HEK293 (cell line): Measurements from ENCODE around the gene COQ8B.

Experiments used
- CTCF ChIA-PET: fragments of 350-600 bp; formaldehyde crosslinking; extraction: SDS; loops from one replicate; lab custom pipeline; 2021; ENCODE audit warnings: antibody characterized with exemption; lab: Yijun Ruan, JAX
- POLR2A ChIA-PET: fragments of 300-600 bp; formaldehyde crosslinking; extraction: SDS; loops from one replicate; lab custom pipeline; 2020; ENCODE audit warnings: antibody characterized with exemption, inconsistent platforms; lab: Yijun Ruan, JAX
- H3K27ac ChIP-seq: fragments of 200-500 bp; sonication (Bioruptor generic); 2 replicates; pipeline ENCODE4 v1.5.1; 2014; ENCODE audit warnings: low read depth, low read length, control low read depth, inconsistent platforms; ENCODE audit errors: extremely low read depth
- H3K36me3 ChIP-seq, 2 experiments: fragments of 200-500 bp in 1 of 2; sonication (Bioruptor generic) in 1 of 2; 1 replicate in 1 of 2; 2 replicates in 1 of 2; pipeline ENCODE4 v1.5.1; 2014 to 2017; ENCODE audit warnings: inconsistent platforms in 2 of 2, low read length in 2 of 2; ENCODE audit not compliant: control insufficient read depth in 2 of 2, insufficient read depth in 1 of 2
- H3K4me1 ChIP-seq: fragments of 200-500 bp; sonication (Bioruptor generic); 2 replicates; pipeline ENCODE4 v1.5.1; 2014; ENCODE audit warnings: mild to moderate bottlenecking, low read length, inconsistent platforms; ENCODE audit not compliant: control insufficient read depth, insufficient read depth
- H3K4me3 ChIP-seq: 2 replicates; pipeline ENCODE4 v1.5.1; 2011; ENCODE audit warnings: low read depth, mild to moderate bottlenecking, control low read depth, low read length, moderate library complexity
- H3K9me3 ChIP-seq: fragments of 200-500 bp; sonication (Bioruptor generic); 2 replicates; pipeline ENCODE4 v1.5.1; 2014; ENCODE audit warnings: low read depth, low read length, inconsistent platforms; ENCODE audit not compliant: control insufficient read depth, insufficient read depth
- IKZF3 ChIP-seq: fragments of 450-650 bp; IDR thresholded peaks from 2 replicates; pipeline ENCODE4 v1.5.0; 2018; ENCODE audit warnings: missing biosample characterization, mild to moderate bottlenecking, missing genetic modification characterization, moderate library complexity
- KLF1 ChIP-seq: fragments of 450-650 bp; formaldehyde crosslinking; IDR thresholded peaks from 2 replicates; pipeline ENCODE4 v1.5.1; 2016; ENCODE audit warnings: missing biosample characterization, missing genetic modification characterization
- OVOL3 ChIP-seq: fragments of 450-650 bp; formaldehyde crosslinking; IDR thresholded peaks from 2 replicates; pipeline ENCODE4 v1.5.1; 2016; ENCODE audit warnings: missing biosample characterization, missing genetic modification characterization
- ZNF121 ChIP-seq: fragments of 450-650 bp; formaldehyde crosslinking; IDR thresholded peaks from 2 replicates; pipeline ENCODE4 v1.5.1; 2016; ENCODE audit warnings: missing biosample characterization, missing genetic modification characterization
- ZNF155 ChIP-seq: fragments of 450-650 bp; formaldehyde crosslinking; IDR thresholded peaks from 2 replicates; pipeline ENCODE4 v1.5.1; 2016; ENCODE audit warnings: missing biosample characterization, missing genetic modification characterization
- ZNF174 ChIP-seq: fragments of 450-650 bp; formaldehyde crosslinking; IDR thresholded peaks from 2 replicates; pipeline ENCODE4 v1.5.0; 2017; ENCODE audit warnings: missing biosample characterization, mild to moderate bottlenecking, missing genetic modification characterization
- ZNF302 ChIP-seq: fragments of 450-650 bp; formaldehyde crosslinking; IDR thresholded peaks from 2 replicates; pipeline ENCODE4 v1.5.1; 2016; ENCODE audit warnings: missing biosample characterization, missing genetic modification characterization, low read depth
- ZNF747 ChIP-seq: fragments of 450-650 bp; formaldehyde crosslinking; IDR thresholded peaks from 2 replicates; pipeline ENCODE4 v1.5.1; 2016; ENCODE audit warnings: missing biosample characterization, missing genetic modification characterization
- ZNF768 ChIP-seq: fragments of 450-650 bp; formaldehyde crosslinking; IDR thresholded peaks from 2 replicates; pipeline ENCODE4 v1.5.1; 2018; ENCODE audit warnings: missing biosample characterization, mild to moderate bottlenecking, missing genetic modification characterization
- TF ChIP-seq, protein P1 (sequence below): fragments of 450-650 bp; formaldehyde crosslinking; IDR thresholded peaks from 2 replicates; pipeline ENCODE4 v1.5.1; 2016; ENCODE audit warnings: missing biosample characterization, missing genetic modification characterization
- TF ChIP-seq, protein P2 (sequence below): fragments of 450-650 bp; formaldehyde crosslinking; IDR thresholded peaks from 2 replicates; pipeline ENCODE4 v1.5.1; 2016; ENCODE audit warnings: missing biosample characterization, missing genetic modification characterization

Gene COQ8B

DNA sequence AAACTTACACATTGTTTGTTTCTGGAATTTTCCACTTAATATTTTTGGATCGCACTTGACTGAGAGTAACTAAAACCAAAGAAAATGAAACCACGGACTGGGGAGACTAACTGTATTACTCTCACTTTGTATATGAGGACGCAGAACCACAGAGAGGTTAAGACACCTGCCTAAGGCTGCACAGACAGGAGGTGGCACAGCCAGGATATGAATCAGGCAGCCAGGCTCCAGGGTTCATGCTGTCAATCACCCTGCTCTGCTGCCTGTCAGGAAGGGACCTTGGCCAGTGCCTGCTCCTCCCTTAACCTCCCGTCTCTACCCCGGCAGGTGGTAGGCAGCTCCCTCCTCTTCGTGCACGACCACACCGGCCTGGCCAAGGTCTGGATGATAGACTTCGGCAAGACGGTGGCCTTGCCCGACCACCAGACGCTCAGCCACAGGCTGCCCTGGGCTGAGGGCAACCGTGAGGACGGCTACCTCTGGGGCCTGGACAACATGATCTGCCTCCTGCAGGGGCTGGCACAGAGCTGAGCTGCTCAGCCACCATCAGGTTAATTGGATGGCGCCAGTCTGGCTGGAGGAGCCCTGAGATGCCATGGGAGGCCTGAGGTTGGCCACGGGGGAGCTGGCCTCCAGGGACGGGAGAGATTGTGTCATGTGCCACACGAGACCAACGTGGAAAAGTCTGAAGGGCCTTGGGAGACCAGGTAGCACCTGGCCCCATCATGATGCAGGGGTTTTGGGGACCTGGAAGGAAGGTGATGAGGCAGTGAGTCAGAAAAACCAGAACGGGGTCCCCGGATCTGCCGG lies 22.5 kb upstream of the COQ8B start (continued):
- TF ChIP-seq, protein P1, sequence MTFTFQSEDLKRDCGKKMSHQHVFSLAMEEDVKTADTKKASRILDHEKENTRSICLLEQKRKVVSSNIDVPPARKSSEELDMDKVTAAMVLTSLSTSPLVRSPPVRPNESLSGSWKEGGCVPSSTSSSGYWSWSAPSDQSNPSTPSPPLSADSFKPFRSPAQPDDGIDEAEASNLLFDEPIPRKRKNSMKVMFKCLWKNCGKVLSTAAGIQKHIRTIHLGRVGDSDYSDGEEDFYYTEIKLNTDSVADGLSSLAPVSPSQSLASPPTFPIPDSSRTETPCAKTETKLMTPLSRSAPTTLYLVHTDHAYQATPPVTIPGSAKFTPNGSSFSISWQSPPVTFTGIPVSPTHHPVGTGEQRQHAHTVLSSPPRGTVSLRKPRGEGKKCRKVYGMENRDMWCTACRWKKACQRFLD (tag by site-specific recombination), result no peak
- TF ChIP-seq ZNF747 (tag by site-specific recombination), result no peak
- TF ChIP-seq, protein P2, sequence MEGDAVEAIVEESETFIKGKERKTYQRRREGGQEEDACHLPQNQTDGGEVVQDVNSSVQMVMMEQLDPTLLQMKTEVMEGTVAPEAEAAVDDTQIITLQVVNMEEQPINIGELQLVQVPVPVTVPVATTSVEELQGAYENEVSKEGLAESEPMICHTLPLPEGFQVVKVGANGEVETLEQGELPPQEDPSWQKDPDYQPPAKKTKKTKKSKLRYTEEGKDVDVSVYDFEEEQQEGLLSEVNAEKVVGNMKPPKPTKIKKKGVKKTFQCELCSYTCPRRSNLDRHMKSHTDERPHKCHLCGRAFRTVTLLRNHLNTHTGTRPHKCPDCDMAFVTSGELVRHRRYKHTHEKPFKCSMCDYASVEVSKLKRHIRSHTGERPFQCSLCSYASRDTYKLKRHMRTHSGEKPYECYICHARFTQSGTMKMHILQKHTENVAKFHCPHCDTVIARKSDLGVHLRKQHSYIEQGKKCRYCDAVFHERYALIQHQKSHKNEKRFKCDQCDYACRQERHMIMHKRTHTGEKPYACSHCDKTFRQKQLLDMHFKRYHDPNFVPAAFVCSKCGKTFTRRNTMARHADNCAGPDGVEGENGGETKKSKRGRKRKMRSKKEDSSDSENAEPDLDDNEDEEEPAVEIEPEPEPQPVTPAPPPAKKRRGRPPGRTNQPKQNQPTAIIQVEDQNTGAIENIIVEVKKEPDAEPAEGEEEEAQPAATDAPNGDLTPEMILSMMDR (tag by site-specific recombination), result no peak
- no peak for TF ChIP-seq ZNF155 (tag by site-specific recombination)
- peak; percentile 97; the same call in 1 of the 2 replicates for TF ChIP-seq ZNF768 (tag by site-specific recombination)

DNA sequence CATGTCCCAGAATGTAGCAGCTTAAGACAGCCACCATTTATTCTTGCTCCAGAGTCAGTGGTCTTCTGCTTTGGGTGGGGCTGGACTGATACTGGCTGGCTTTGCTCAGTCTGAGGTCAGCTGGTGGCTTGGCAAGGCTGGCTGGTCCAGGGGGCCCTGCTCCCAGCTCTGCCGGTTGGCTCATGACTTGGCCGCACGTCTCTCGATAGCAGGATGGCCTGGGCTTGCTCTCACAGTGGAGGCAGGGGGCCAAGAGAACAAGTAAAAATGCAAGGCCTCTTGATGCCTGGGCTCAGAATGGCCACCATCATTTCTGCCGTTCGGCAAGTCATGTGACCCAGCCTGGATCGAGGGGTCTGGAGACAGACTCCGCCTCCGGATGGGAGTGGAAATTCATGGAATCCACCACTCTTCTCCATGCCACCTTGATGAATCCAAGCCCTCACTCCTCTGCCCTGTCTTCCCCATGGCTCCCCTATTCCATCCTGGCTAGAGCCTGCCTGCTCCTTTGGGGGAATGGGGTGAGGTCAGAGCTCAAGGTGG lies 20.5 kb upstream of the COQ8B start:
- Histone ChIP-seq H3K9me3 (no peaks in the 10 kb centered on the region), H3K36me3 (peaks cover 73 to 77% of the 10 kb centered on the region in 2 experiments), H3K4me3 (no peak overlapping the region)
- POLR2A ChIA-PET, result interaction anchor here (1.7 to 2.4 kb wide), 2 partner anchors 13 to 20 kb away, joined by 5 to 9 read pairs; partner anchors contain the start of genes ACTMAP, COQ8B and ITPKC
- TF ChIP-seq ZNF302, result no peak
- TF ChIP-seq IKZF3 (tag by site-specific recombination), result peak; percentile 30; the same call in 1 of the 2 replicates
- TF ChIP-seq, all 188 proteins: peak for 1
- CTCF ChIA-PET, result interaction anchor here (0.6 to 0.9 kb wide), 2 partner anchors 90 to 102 kb away, joined by 3 to 5 read pairs; no protein-coding TSS in a partner anchor
- H3K27ac ChIP-seq, result peak overlapping the region; percentile 16; the same call in 1 of the 2 replicates
- no peaks in the 10 kb centered on the region for H3K4me1 ChIP-seq

DNA sequence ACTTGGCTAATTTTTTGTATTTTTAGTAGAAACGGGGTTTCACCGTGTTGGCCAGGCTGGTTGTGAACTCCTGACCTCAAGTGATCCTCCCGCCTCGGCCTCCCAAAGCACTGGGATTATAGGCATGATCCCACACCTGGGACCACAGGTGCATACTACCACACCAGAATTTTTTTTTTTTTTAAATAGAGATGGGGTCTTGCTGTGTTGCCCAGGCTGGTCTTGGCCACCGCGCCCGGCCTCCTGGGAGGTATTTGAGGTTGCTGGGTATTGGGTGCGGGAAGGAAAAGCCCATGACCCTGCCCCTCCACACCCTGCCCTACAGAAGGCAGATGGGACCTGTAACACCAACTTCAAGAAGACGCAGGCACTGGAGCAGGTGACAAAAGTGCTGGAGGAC lies 20.0 kb upstream of the COQ8B start:
- Histone ChIP-seq H3K9me3 (no peaks in the 10 kb centered on the region), H3K4me1 (no peaks in the 10 kb centered on the region), H3K27ac (peak overlapping the region; percentile 16; the same call in 1 of the 2 replicates), H3K36me3 (peaks cover 74 to 78% of the 10 kb centered on the region in 2 experiments), H3K4me3 (no peak overlapping the region)
- TF ChIP-seq ZNF174 (tag by site-specific recombination), result no peak
- peak; percentile 92 for TF ChIP-seq ZNF121 (tag by site-specific recombination)
- POLR2A ChIA-PET, result interaction anchor here (1.1 to 2.4 kb wide), 3 partner anchors 9 to 20 kb away, joined by 5 to 9 read pairs (median 6); partner anchors contain the start of genes ACTMAP, COQ8B and ITPKC
- CTCF ChIA-PET, result interaction anchor here (0.6 to 0.9 kb wide), 2 partner anchors 102 to 152 kb away, joined by 3 to 5 read pairs; no protein-coding TSS in a partner anchor

DNA sequence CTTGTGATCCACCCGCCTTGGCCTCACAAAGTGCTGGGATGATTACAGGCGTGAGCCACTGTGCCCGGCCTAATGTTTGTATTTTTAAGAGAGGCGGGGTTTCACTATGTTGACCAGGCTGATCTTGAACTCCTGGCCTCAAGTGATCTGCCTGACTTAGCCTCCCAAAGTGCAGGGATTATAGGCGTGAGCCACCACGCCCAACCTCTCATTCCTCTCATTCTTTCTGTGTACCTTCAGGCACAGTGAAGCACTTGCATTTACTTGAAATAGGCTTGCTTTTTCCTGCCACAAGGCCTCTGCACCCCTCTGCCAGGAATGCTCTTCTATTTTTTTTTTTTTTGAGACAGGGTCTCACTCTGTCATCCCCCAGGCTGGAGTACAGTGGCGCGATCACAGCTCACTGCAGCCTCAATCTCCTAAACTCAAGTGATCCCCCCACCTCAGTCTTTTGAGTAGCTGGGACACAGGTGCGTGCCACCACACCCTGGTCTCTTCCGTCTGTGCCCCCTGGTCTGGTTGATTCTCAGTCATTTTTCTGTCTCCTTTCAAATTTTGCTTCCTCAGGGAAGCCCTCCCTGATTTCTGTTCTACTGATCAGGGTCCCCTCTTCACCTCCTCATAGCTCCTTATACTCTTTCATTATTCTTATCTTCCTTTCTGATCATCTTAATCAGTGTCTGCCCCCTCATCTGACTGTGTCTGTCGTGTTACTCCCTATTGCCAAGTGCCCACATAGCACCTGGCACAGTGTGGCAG lies 18.5 kb upstream of the COQ8B start:
- TF ChIP-seq OVOL3 (tag by site-specific recombination) (no peak), KLF1 (peak; percentile 88)
- TF ChIP-seq, all 188 proteins: peak for 1
- Histone ChIP-seq H3K4me1 (no peaks in the 10 kb centered on the region), H3K36me3 (peaks cover 82 to 85% of the 10 kb centered on the region in 2 experiments), H3K4me3 (no peak overlapping the region), H3K9me3 (no peaks in the 10 kb centered on the region), H3K27ac (no peak overlapping the region)
- ChIA-PET POLR2A (interaction anchor here (1.5 to 2.4 kb wide), 2 partner anchors 8 to 18 kb away, joined by 3 to 9 read pairs; partner anchors contain the start of genes COQ8B and ITPKC), CTCF (interaction anchor here (0.6 to 1.1 kb wide), 3 partner anchors 132 to 1219 kb away, joined by 3 read pairs; no protein-coding TSS in a partner anchor)
